Liver (tissue), 9 donors: ENCODE measurements around the gene ATP2B3. TPM values are rescaled to one million over a fixed set of nuclear protein-coding genes. Genes with fewer than 3 reads are reported as not detected.

ENCODE experiments used
- DNase-seq: peaks from one replicate; pipeline ENCODE4 v3.0.0-alpha.2; 2017; ENCODE audit warnings: low spot score
- H3K27ac ChIP-seq, 2 donors: one replicate each; pipeline ENCODE4 v1.7.0; 2013; ENCODE audit warnings: inconsistent platforms in 2 of 2, low read length in 2 of 2, control low read depth in 1 of 2, low read depth in 1 of 2, mild to moderate bottlenecking in 1 of 2
- H3K27me3 ChIP-seq, 4 donors: one replicate each; pipeline versions ENCODE4 v1.6.1 to v1.7.0; 2013; ENCODE audit warnings: low read length in 3 of 4, inconsistent platforms in 1 of 4, mild to moderate bottlenecking in 1 of 4, moderate library complexity in 1 of 4; ENCODE audit not compliant: control insufficient read depth in 4 of 4, insufficient read depth in 4 of 4
- H3K36me3 ChIP-seq, 4 donors: one replicate each; pipeline versions ENCODE4 v1.6.1 to v1.7.0; 2013; ENCODE audit warnings: low read length in 3 of 4, mild to moderate bottlenecking in 3 of 4, low read depth in 1 of 4, moderate library complexity in 1 of 4; ENCODE audit not compliant: control insufficient read depth in 4 of 4, insufficient read depth in 3 of 4
- H3K4me1 ChIP-seq, 4 donors: one replicate each; pipeline versions ENCODE4 v1.6.1 to v1.7.0; 2013; ENCODE audit warnings: low read length in 3 of 4, mild to moderate bottlenecking in 3 of 4, moderate library complexity in 1 of 4; ENCODE audit not compliant: control insufficient read depth in 4 of 4, insufficient read depth in 4 of 4
- H3K4me3 ChIP-seq, 3 donors: one replicate each; pipeline versions ENCODE4 v1.6.1 to v1.7.0; 2013; ENCODE audit warnings: low read length in 3 of 3, control low read depth in 1 of 3, low read depth in 1 of 3, mild to moderate bottlenecking in 1 of 3
- H3K9ac ChIP-seq, 2 donors: one replicate each; pipeline ENCODE4 v1.7.0; 2013; ENCODE audit warnings: low read length in 2 of 2, mild to moderate bottlenecking in 2 of 2, moderate library complexity in 2 of 2, control low read depth in 1 of 2, low read depth in 1 of 2
- H3K9me3 ChIP-seq, 4 donors: one replicate each; pipeline versions ENCODE4 v1.6.1 to v1.7.0; 2013; ENCODE audit warnings: low read length in 3 of 4; ENCODE audit not compliant: control insufficient read depth in 4 of 4
- EGR1 ChIP-seq, 2 donors: IDR thresholded peaks; 2 replicates each; pipeline ENCODE4 v1.6.1; 2016 to 2018; ENCODE audit warnings: antibody characterized with exemption in 2 of 2, low read depth in 2 of 2
- FOXA1 ChIP-seq: IDR thresholded peaks from 2 replicates; pipeline ENCODE4 v1.6.1; 2016; ENCODE audit warnings: antibody characterized with exemption
- FOXA2 ChIP-seq: IDR thresholded peaks from 2 replicates; pipeline ENCODE4 v1.6.1; 2016; ENCODE audit warnings: antibody characterized with exemption
- GABPA ChIP-seq, 2 donors: IDR thresholded peaks in 1 of 2; conservative IDR thresholded peaks in 1 of 2; 2 replicates each; pipeline ENCODE4 v1.6.1; 2016; ENCODE audit warnings: antibody characterized with exemption in 2 of 2, mild to moderate bottlenecking in 1 of 2, moderate library complexity in 1 of 2
- HNF4A ChIP-seq, 2 donors: conservative IDR thresholded peaks; 2 replicates each; pipeline ENCODE4 v1.6.1; 2016; ENCODE audit warnings: antibody characterized with exemption in 2 of 2, mild to moderate bottlenecking in 2 of 2
- HNF4G ChIP-seq: IDR thresholded peaks from 2 replicates; pipeline ENCODE4 v1.6.1; 2016; ENCODE audit warnings: antibody characterized with exemption
- JUND ChIP-seq, 2 donors: IDR thresholded peaks; 2 replicates each; pipeline ENCODE4 v1.6.1; 2016; ENCODE audit warnings: antibody characterized with exemption in 2 of 2
- NR2F2 ChIP-seq: IDR thresholded peaks from 2 replicates; pipeline ENCODE4 v1.6.1; 2016; ENCODE audit warnings: antibody characterized with exemption
- RAD21 ChIP-seq, 2 donors: IDR thresholded peaks; 2 replicates each; pipeline ENCODE4 v1.6.1; 2016; ENCODE audit warnings: antibody characterized with exemption in 2 of 2, mild to moderate bottlenecking in 2 of 2
- RXRA ChIP-seq, 2 donors: IDR thresholded peaks; 2 replicates each; pipeline ENCODE4 v1.6.1; 2017 to 2018; ENCODE audit warnings: antibody characterized with exemption in 2 of 2, mild to moderate bottlenecking in 1 of 2
- SP1 ChIP-seq: IDR thresholded peaks from 2 replicates; pipeline ENCODE4 v1.6.1; 2018; ENCODE audit warnings: antibody characterized with exemption, mild to moderate bottlenecking
- TAF1 ChIP-seq: conservative IDR thresholded peaks from 2 replicates; pipeline ENCODE4 v1.6.1; 2016; ENCODE audit warnings: antibody characterized with exemption, mild to moderate bottlenecking
- YY1 ChIP-seq: IDR thresholded peaks from 2 replicates; pipeline ENCODE4 v1.6.1; 2016; ENCODE audit warnings: antibody characterized with exemption, mild to moderate bottlenecking
- WGBS: extraction: QIAGEN DNeasy Blood & Tissue Kit; methylation state at CpG from one replicate; pipeline ENCODE4 v1.1.7; 2013; 5-methylcytosine and 5-hydroxymethylcytosine counted together
- polyA plus RNA-seq, 2 donors: library from polyadenylated mRNA; stranded (reverse) in 1 of 2; unstranded in 1 of 2; fragments of 200-250 nt in 1 of 2; fragments of >200 nt in 1 of 2; fragmentation: Nextera tagmentation in 1 of 2; extraction: Ambion mirVana in 1 of 2; gene quantifications; one replicate each; pipeline versions ENCODE4 v1.2.1 to v1.2.3, GENCODE V29; 2013 to 2015
- total RNA-seq, 2 donors: library from RNA; depleted of rRNA; stranded (reverse); fragments of >200 nt; gene quantifications; one replicate each; pipeline ENCODE4 v1.2.3, GENCODE V29; 2014
- TF ChIP-seq, protein P1 (sequence below): IDR thresholded peaks from 2 replicates; pipeline ENCODE4 v1.6.1; 2016; ENCODE audit warnings: antibody characterized with exemption
- TF ChIP-seq, protein P2 (sequence below): fragments of 150-350 bp; IDR thresholded peaks from 2 replicates; pipeline ENCODE4 v1.5.1; 2017; ENCODE audit warnings: improper control_type of control experiment, low read depth, low read length; ENCODE audit not compliant: missing input control
- TF ChIP-seq, protein P3 (sequence below): IDR thresholded peaks from 2 replicates; pipeline ENCODE4 v1.6.1; 2016; ENCODE audit warnings: antibody characterized with exemption, mild to moderate bottlenecking
- TF ChIP-seq, protein P4 (sequence below): IDR thresholded peaks from 2 replicates; pipeline ENCODE4 v1.6.1; 2016; ENCODE audit warnings: antibody characterized with exemption
- TF ChIP-seq, protein P5 (sequence below): IDR thresholded peaks from 2 replicates; pipeline ENCODE4 v1.6.1; 2016; ENCODE audit warnings: antibody characterized with exemption
- donor health status: healthy.
- donor health status: healthy.
- donor health status: healthy.
- donor health status: healthy.
- donor health status: healthy.

Gene ATP2B3
- total and polyA plus RNA-seq, 4 donors: not detected

- 87% methylated on average over 7 of the region's 7 CpGs for WGBS
- Histone ChIP-seq H3K9ac (no peak overlapping the region), H3K4me1 (peaks cover 0 to 24% (median 12%) of the 10 kb centered on the region in 4 donors), H3K27ac (no peak overlapping the region), H3K27me3 (no peaks in the 10 kb centered on the region), H3K4me3 (no peak overlapping the region), H3K36me3 (no peaks in the 10 kb centered on the region), H3K9me3 (no peaks in the 10 kb centered on the region)
- DNase-seq: no peak
- TF ChIP-seq FOXA2 (no peak), TAF1 (no peak), EGR1 (IDR thresholded peaks at IDR 0.05; ENCODE audit: low read depth in 2 of 2) (no peak), FOXA1 (no peak), JUND (IDR thresholded peaks at IDR 0.05) (no peak), NR2F2 (no peak)
- TF ChIP-seq, protein P1, sequence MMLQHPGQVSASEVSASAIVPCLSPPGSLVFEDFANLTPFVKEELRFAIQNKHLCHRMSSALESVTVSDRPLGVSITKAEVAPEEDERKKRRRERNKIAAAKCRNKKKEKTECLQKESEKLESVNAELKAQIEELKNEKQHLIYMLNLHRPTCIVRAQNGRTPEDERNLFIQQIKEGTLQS: no peak
Observed at GRCh38 chrX:153600921-153601320, 83.5 kb downstream of the ATP2B3 start.

DNA sequence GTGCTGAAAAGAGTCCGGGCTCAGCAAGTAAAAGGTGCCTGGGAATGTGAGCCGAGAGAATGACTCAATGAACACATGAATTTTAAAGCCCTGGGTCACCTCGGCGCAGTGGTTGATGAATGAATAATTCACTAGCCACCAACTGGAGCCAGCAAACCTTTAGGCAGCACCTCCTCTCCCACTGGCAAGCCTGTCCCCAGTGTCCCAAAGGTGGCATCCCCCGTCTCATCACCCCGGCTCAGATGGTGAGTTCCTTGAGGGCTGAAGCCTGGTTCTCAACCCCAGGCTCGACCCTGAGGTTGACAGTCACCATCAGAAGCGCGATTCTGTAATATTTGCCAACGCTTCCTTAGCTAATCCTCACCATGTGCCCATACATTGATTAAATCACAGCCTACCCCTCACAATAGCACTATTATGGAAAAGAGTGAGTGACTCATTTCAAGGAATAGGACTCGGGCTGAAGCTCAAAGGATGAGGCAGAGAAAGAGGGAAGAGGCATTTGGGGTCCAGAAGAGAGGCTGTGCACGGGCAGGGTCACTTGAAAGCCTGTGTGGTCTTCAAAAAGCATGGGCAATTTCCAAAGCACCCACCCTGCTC is 84.2 kb downstream of the ATP2B3 start:
- no peak overlapping the region for H3K4me3 ChIP-seq
- peaks cover 0 to 24% (median 12%) of the 10 kb centered on the region in 4 donors for H3K4me1 ChIP-seq
- H3K9me3 ChIP-seq: no peaks in the 10 kb centered on the region
- H3K36me3 ChIP-seq: no peaks in the 10 kb centered on the region
- no peak overlapping the region for H3K27ac ChIP-seq
- no peak for TF ChIP-seq FOXA2
- TF ChIP-seq FOXA1: no peak
- TF ChIP-seq SP1: no peak
- TF ChIP-seq GABPA (IDR thresholded peaks at IDR 0.05 in 1 of 2, conservative IDR thresholded peaks at IDR 0.05 in 1 of 2): no peak
- TF ChIP-seq, protein P2, sequence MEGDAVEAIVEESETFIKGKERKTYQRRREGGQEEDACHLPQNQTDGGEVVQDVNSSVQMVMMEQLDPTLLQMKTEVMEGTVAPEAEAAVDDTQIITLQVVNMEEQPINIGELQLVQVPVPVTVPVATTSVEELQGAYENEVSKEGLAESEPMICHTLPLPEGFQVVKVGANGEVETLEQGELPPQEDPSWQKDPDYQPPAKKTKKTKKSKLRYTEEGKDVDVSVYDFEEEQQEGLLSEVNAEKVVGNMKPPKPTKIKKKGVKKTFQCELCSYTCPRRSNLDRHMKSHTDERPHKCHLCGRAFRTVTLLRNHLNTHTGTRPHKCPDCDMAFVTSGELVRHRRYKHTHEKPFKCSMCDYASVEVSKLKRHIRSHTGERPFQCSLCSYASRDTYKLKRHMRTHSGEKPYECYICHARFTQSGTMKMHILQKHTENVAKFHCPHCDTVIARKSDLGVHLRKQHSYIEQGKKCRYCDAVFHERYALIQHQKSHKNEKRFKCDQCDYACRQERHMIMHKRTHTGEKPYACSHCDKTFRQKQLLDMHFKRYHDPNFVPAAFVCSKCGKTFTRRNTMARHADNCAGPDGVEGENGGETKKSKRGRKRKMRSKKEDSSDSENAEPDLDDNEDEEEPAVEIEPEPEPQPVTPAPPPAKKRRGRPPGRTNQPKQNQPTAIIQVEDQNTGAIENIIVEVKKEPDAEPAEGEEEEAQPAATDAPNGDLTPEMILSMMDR: no peak
- TF ChIP-seq HNF4G: no peak
- TF ChIP-seq RXRA (IDR thresholded peaks at IDR 0.05): no peak
- no peak for TF ChIP-seq EGR1 (IDR thresholded peaks at IDR 0.05; ENCODE audit: low read depth in 2 of 2)
- TF ChIP-seq YY1: no peak
- TF ChIP-seq, protein P3, sequence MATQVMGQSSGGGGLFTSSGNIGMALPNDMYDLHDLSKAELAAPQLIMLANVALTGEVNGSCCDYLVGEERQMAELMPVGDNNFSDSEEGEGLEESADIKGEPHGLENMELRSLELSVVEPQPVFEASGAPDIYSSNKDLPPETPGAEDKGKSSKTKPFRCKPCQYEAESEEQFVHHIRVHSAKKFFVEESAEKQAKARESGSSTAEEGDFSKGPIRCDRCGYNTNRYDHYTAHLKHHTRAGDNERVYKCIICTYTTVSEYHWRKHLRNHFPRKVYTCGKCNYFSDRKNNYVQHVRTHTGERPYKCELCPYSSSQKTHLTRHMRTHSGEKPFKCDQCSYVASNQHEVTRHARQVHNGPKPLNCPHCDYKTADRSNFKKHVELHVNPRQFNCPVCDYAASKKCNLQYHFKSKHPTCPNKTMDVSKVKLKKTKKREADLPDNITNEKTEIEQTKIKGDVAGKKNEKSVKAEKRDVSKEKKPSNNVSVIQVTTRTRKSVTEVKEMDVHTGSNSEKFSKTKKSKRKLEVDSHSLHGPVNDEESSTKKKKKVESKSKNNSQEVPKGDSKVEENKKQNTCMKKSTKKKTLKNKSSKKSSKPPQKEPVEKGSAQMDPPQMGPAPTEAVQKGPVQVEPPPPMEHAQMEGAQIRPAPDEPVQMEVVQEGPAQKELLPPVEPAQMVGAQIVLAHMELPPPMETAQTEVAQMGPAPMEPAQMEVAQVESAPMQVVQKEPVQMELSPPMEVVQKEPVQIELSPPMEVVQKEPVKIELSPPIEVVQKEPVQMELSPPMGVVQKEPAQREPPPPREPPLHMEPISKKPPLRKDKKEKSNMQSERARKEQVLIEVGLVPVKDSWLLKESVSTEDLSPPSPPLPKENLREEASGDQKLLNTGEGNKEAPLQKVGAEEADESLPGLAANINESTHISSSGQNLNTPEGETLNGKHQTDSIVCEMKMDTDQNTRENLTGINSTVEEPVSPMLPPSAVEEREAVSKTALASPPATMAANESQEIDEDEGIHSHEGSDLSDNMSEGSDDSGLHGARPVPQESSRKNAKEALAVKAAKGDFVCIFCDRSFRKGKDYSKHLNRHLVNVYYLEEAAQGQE: no peak
- no peak for TF ChIP-seq TAF1
- no peak for TF ChIP-seq HNF4A (conservative IDR thresholded peaks at IDR 0.05)
- TF ChIP-seq, protein P4, sequence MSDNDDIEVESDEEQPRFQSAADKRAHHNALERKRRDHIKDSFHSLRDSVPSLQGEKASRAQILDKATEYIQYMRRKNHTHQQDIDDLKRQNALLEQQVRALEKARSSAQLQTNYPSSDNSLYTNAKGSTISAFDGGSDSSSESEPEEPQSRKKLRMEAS: no peak
- no peak for TF ChIP-seq JUND (IDR thresholded peaks at IDR 0.05)
- TF ChIP-seq, protein P1: no peak
- no peak for TF ChIP-seq RAD21 (IDR thresholded peaks at IDR 0.05)
- TF ChIP-seq, protein P5, sequence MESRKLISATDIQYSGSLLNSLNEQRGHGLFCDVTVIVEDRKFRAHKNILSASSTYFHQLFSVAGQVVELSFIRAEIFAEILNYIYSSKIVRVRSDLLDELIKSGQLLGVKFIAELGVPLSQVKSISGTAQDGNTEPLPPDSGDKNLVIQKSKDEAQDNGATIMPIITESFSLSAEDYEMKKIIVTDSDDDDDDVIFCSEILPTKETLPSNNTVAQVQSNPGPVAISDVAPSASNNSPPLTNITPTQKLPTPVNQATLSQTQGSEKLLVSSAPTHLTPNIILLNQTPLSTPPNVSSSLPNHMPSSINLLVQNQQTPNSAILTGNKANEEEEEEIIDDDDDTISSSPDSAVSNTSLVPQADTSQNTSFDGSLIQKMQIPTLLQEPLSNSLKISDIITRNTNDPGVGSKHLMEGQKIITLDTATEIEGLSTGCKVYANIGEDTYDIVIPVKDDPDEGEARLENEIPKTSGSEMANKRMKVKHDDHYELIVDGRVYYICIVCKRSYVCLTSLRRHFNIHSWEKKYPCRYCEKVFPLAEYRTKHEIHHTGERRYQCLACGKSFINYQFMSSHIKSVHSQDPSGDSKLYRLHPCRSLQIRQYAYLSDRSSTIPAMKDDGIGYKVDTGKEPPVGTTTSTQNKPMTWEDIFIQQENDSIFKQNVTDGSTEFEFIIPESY: no peak
- no peak for TF ChIP-seq NR2F2
- no peak for DNase-seq
- no peaks in the 10 kb centered on the region for H3K27me3 ChIP-seq
- no peak overlapping the region for H3K9ac ChIP-seq
- 95% methylated on average over 12 of the region's 12 CpGs for WGBS
